Testis (tissue), 3 donors: ENCODE data around the gene MMAB. TPM values are rescaled to one million over a fixed set of nuclear protein-coding genes. Genes with fewer than 3 reads are reported as not detected.

Experiments
- DNase-seq: peaks from one replicate; pipeline ENCODE4 v3.0.0-alpha.2; 2019
- H3K27ac ChIP-seq, 2 donors: fragments of 200-600 bp; sonication (generic); one replicate each; pipeline ENCODE4 v1.5.1; 2019
- H3K27me3 ChIP-seq: fragments of 200-600 bp; sonication (generic); one replicate; pipeline ENCODE4 v1.5.1; 2019
- H3K36me3 ChIP-seq: fragments of 200-600 bp; sonication (generic); one replicate; pipeline ENCODE4 v1.5.1; 2017; ENCODE audit warnings: low read depth; ENCODE audit errors: missing control alignments
- H3K4me1 ChIP-seq: fragments of 200-600 bp; sonication (generic); one replicate; pipeline ENCODE4 v1.5.1; 2019
- H3K4me3 ChIP-seq, 2 donors: fragments of 200-600 bp; sonication (generic); one replicate each; pipeline ENCODE4 v1.5.1; 2017 to 2019
- H3K9me3 ChIP-seq: fragments of 200-600 bp; sonication (generic); one replicate; pipeline ENCODE4 v1.5.1; 2017
- POLR2A ChIP-seq: fragments of 450-650 bp; IDR thresholded peaks from one replicate; pipeline ENCODE4 v1.6.1; 2017; ENCODE audit warnings: antibody characterized with exemption, mild to moderate bottlenecking, moderate library complexity
- WGBS, 2 donors: methylation state at CpG; one replicate each; pipeline ENCODE4 v1.1.5; 2018; 5-methylcytosine and 5-hydroxymethylcytosine counted together
- intact Hi-C: fragments of 100-400 bp; cut with DNase I; formaldehyde crosslinking; loops from one replicate; pipeline ENCODE4 v1.15.1; 2023; ENCODE audit warnings: low total_unique reads
- polyA plus RNA-seq: library from polyadenylated mRNA; stranded (reverse); fragments of 350-450 nt; fragmentation: Illumina TruSeq; extraction: RNeasy Lipid Tissue Mini Kit (QIAGEN cat#74804); gene quantifications from one replicate; pipeline ENCODE4 v1.2.3, GENCODE V29; 2014; ENCODE audit warnings: low read depth, low replicate concordance; ENCODE audit not compliant: insufficient read depth
- total RNA-seq, 2 donors: library from RNA; depleted of rRNA; stranded (reverse); fragments of >200 nt; gene quantifications; one replicate each; pipeline ENCODE4 v1.2.3, GENCODE V29; 2016
- TF ChIP-seq, protein P1 (sequence below), 3 experiments: fragments of 450-650 bp in 2 of 3; fragments of 200-600 bp in 1 of 3; sonication (generic) in 1 of 3; IDR thresholded peaks; one replicate each; pipeline ENCODE4 v1.5.1; 2016 to 2019; ENCODE audit warnings: antibody characterized with exemption in 3 of 3, mild to moderate bottlenecking in 2 of 3, moderate library complexity in 1 of 3

Gene MMAB
- total and polyA plus RNA-seq, 3 donors from 2014 or later = 23.6 to 45.2 (median 26.4) TPM

DNA sequence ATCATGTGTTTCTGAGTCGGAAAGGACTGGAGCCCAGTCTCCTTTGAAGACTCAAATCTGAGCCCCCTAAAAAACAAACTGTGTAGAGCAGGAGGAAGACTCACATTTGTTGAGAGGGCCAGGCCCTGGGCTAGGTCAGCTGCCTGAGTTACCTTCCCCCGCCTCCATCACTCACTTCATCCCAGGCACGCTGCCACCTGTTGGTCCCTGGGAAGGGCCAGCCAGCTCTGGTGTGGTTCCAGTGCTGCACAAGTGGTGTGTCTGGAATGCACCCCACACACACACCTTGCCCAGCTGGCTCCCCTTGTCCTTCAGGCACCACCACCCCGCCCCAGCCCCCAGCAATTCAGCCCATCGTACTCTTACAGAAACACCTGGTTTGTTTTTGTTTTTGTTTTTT lies 9.3 kb upstream of the MMAB start:
- no peaks in the 10 kb centered on the region for H3K4me1 ChIP-seq
- DNase-seq = no peak
- no peaks in the 10 kb centered on the region for H3K9me3 ChIP-seq
- no peak overlapping the region for H3K4me3 ChIP-seq
- H3K27ac ChIP-seq = no peak overlapping the region
- H3K36me3 ChIP-seq = no peaks in the 10 kb centered on the region
- H3K27me3 ChIP-seq = no peaks in the 10 kb centered on the region
- intact Hi-C loops = no loop called here
- 94 to 95% methylated on average over 4 to 5 of the region's 5 CpGs for WGBS, 2 donors
- no peak for TF ChIP-seq POLR2A
- TF ChIP-seq, protein P1, sequence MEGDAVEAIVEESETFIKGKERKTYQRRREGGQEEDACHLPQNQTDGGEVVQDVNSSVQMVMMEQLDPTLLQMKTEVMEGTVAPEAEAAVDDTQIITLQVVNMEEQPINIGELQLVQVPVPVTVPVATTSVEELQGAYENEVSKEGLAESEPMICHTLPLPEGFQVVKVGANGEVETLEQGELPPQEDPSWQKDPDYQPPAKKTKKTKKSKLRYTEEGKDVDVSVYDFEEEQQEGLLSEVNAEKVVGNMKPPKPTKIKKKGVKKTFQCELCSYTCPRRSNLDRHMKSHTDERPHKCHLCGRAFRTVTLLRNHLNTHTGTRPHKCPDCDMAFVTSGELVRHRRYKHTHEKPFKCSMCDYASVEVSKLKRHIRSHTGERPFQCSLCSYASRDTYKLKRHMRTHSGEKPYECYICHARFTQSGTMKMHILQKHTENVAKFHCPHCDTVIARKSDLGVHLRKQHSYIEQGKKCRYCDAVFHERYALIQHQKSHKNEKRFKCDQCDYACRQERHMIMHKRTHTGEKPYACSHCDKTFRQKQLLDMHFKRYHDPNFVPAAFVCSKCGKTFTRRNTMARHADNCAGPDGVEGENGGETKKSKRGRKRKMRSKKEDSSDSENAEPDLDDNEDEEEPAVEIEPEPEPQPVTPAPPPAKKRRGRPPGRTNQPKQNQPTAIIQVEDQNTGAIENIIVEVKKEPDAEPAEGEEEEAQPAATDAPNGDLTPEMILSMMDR (IDR thresholded peaks at IDR 0.05) = no peak

DNA sequence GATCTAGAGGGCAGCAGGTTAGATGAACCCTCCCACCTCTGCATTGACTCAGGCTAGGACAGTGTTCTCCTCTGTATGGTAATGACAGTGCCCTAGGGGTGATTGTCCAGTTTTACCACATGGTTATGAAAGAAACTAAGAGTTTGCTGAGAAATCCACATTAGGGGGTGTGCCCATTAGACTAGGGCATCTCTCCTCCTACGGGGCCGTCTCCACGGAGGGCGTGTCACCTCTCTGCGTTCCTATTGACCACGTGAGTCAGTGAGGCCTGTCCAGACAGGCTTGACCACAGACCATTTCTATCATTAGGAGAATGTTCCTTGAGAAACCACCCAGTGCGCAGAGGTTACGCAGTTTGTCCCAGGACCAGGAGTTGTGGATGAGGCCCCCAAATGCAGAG lies 8.6 kb upstream of the MMAB start:
- H3K9me3 ChIP-seq = no peaks in the 10 kb centered on the region
- intact Hi-C loops = no loop called here
- TF ChIP-seq POLR2A = no peak
- TF ChIP-seq, protein P1 (IDR thresholded peaks at IDR 0.05) = no peak

DNA sequence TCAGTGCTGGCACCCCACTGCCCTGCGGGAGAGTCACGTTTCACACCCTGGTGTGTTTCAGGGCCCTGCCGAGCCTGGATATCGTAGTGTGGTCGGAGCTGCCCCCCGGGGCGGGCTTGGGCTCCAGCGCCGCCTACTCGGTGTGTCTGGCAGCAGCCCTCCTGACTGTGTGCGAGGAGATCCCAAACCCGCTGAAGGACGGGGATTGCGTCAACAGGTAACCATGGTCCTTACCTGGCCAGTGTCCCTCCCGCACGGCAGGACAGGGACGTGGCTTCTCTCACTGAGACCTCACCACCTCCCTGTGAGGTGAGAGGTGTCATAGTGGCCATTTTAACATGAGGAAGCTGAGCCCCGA lies 8.0 kb upstream of the MMAB start:
- WGBS, 2 donors = 91 to 93% methylated on average over 12 to 18 of the region's 18 CpGs
- H3K36me3 ChIP-seq = no peaks in the 10 kb centered on the region
- H3K4me1 ChIP-seq = no peaks in the 10 kb centered on the region
- DNase-seq = no peak
- no peak overlapping the region for H3K4me3 ChIP-seq
- TF ChIP-seq POLR2A = no peak
- TF ChIP-seq, protein P1 (IDR thresholded peaks at IDR 0.05) = no peak
- no peaks in the 10 kb centered on the region for H3K9me3 ChIP-seq
- no peaks in the 10 kb centered on the region for H3K27me3 ChIP-seq
- H3K27ac ChIP-seq = no peak overlapping the region
- intact Hi-C loops = no loop called here

More for the DNA sequence above, 8.6 kb upstream of the MMAB start:
- no peak overlapping the region for H3K4me3 ChIP-seq
- DNase-seq = no peak
- H3K27ac ChIP-seq = no peak overlapping the region
- H3K4me1 ChIP-seq = no peaks in the 10 kb centered on the region
- WGBS, 2 donors = 78 to 90% methylated on average over 8 of the region's 8 CpGs
- no peaks in the 10 kb centered on the region for H3K27me3 ChIP-seq
- no peaks in the 10 kb centered on the region for H3K36me3 ChIP-seq

DNA sequence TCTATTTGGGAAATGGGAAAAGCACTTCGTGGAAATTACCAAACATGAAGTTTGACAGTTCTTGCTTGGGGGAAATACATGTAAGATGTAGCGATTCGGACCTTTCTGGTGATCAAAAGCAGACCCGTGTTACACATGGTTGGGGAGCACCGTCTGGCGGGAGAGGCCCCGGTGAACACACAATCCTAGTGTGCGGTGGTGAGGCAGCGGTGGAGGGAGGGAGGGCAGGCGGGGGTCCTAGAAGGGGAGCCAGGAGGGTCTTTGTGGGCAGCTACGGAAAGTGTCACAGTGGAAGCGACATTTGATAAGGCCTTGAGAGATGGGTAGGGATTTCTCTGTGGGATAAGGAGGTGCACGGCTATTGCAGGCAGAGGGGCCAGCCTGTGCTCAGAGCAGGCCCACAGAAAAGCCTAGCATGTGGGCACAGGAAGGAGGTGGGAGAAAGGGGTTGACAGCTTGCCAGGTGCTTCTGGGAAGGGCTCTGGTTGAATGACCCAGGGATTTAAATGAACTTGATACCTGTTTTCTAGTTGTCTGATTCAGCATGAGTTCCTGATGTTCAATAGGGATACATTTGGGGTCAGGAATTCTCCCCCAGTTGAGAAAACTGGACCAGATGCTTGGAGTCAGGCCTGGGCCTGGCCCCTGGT lies 7.5 kb upstream of the MMAB start:
- TF ChIP-seq, protein P1 (IDR thresholded peaks at IDR 0.05) = no peak
- TF ChIP-seq POLR2A = no peak
- 87 to 93% methylated on average over 13 of the region's 13 CpGs for WGBS, 2 donors

DNA sequence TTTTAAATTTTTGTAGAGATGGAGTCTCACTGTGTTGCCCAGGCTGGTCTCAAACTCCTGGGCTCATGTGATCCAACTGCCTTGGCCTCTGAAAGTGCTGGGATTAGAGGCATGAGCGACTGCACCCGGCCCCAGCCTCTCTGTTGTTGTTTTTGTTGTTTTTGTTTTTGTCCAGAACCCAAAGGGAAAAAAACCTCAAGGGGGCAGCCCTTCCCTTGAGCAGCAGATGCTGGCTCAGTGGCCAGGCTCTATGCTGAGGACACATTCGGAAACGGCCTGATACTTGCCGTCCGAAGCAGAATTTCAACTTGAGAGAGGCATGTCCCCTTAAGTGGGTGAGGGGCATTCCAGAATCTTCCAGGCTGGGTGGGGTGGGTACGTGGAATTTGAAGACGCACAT lies 7.0 kb upstream of the MMAB start:
- Histone ChIP-seq H3K4me1 (no peaks in the 10 kb centered on the region), H3K9me3 (no peaks in the 10 kb centered on the region), H3K4me3 (no peak overlapping the region), H3K36me3 (no peaks in the 10 kb centered on the region), H3K27ac (no peak overlapping the region), H3K27me3 (no peaks in the 10 kb centered on the region)
- intact Hi-C loops = no loop called here
- WGBS, 2 donors = 82 to 87% methylated on average over 8 of the region's 8 CpGs
- TF ChIP-seq POLR2A = no peak
- TF ChIP-seq, protein P1 (IDR thresholded peaks at IDR 0.05) = no peak
- DNase-seq = no peak

More for the DNA sequence above, 7.5 kb upstream of the MMAB start:
- Histone ChIP-seq H3K36me3 (no peaks in the 10 kb centered on the region), H3K4me1 (no peaks in the 10 kb centered on the region), H3K4me3 (no peak overlapping the region), H3K27me3 (no peaks in the 10 kb centered on the region), H3K9me3 (no peaks in the 10 kb centered on the region), H3K27ac (no peak overlapping the region)
- DNase-seq = no peak
- intact Hi-C loops = no loop called here
